SK-N-SH (cell line): ENCODE results near the gene POLR3H. TPM values are rescaled to one million over a fixed set of nuclear protein-coding genes. Genes with fewer than 3 reads are reported as not detected.

Experiments
- CTCF ChIA-PET: fragments of 300-600, 350-600 bp; formaldehyde crosslinking; extraction: SDS; loops from one replicate; lab custom pipeline; 2021; lab: Yijun Ruan, JAX
- POLR2A ChIA-PET: fragments of 350-600 bp; sonication (Branson Sonifier 250); formaldehyde crosslinking; extraction: SDS; loops from one replicate; lab custom pipeline; 2020; ENCODE audit warnings: antibody characterized with exemption, inconsistent platforms; lab: Yijun Ruan, JAX
- DNase-seq: peaks from one replicate; pipeline ENCODE4 v3.0.0; 2012
- H2AFZ ChIP-seq: fragments of 200-600 bp; sonication (generic); 2 replicates; pipeline ENCODE4 v1.8.1; 2016; ENCODE audit warnings: antibody characterized with exemption, mild to moderate bottlenecking, low read depth
- H3F3A ChIP-seq: fragments of 200-600 bp; sonication (generic); replicated peaks from 2 replicates; pipeline ENCODE3; 2016; ENCODE audit warnings: antibody characterized with exemption, mild to moderate bottlenecking; ENCODE audit not compliant: insufficient read depth
- H3K27ac ChIP-seq, 2 experiments: fragments of 200-500 bp in 1 of 2; fragments of 200-600 bp in 1 of 2; sonication (Bioruptor generic) in 1 of 2; sonication (generic), shearing (Covaris generic) in 1 of 2; 2 replicates each; pipeline versions ENCODE4 v1.5.1 to v1.6.1; 2014 to 2016; ENCODE audit warnings: low read depth in 2 of 2, inconsistent platforms in 1 of 2, low read length in 1 of 2, mild to moderate bottlenecking in 1 of 2, mixed read lengths in 1 of 2
- H3K27me3 ChIP-seq: fragments of 200-600 bp; sonication (generic), shearing (Covaris generic); 2 replicates; pipeline ENCODE4 v1.6.1; 2016; ENCODE audit warnings: mixed run types; ENCODE audit not compliant: insufficient read depth
- H3K36me3 ChIP-seq, 2 experiments: fragments of 200-500 bp in 1 of 2; fragments of 200-600 bp in 1 of 2; sonication (Bioruptor generic) in 1 of 2; sonication (generic) in 1 of 2; replicated peaks in 1 of 2; 2 replicates each; pipeline versions ENCODE3 to v1.5.1; 2014 to 2016; ENCODE audit warnings: low read length in 1 of 2, mild to moderate bottlenecking in 1 of 2; ENCODE audit not compliant: insufficient read depth in 2 of 2, control insufficient read depth in 1 of 2
- H3K4me1 ChIP-seq, 2 experiments: fragments of 200-500 bp in 1 of 2; fragments of 200-600 bp in 1 of 2; sonication (Bioruptor generic) in 1 of 2; sonication (generic), shearing (Covaris generic) in 1 of 2; 2 replicates each; pipeline versions ENCODE4 v1.5.1 to v1.6.1; 2014 to 2016; ENCODE audit warnings: low read depth in 1 of 2, low read length in 1 of 2, mixed run types in 1 of 2; ENCODE audit not compliant: insufficient read depth in 2 of 2, control insufficient read depth in 1 of 2
- H3K4me2 ChIP-seq: fragments of 200-600 bp; sonication (generic), shearing (Covaris generic); 2 replicates; pipeline ENCODE4 v1.6.1; 2017; ENCODE audit warnings: mixed run types
- H3K4me3 ChIP-seq, 2 experiments: fragments of 200-500 bp in 1 of 2; fragments of 200-600 bp in 1 of 2; sonication (Bioruptor generic) in 1 of 2; sonication (generic), shearing (Covaris generic) in 1 of 2; 2 replicates each; pipeline versions ENCODE4 v1.5.1 to v1.8.1; 2014 to 2016; ENCODE audit warnings: low read depth in 2 of 2, inconsistent platforms in 1 of 2, low read length in 1 of 2, mild to moderate bottlenecking in 1 of 2, mixed read lengths in 1 of 2, moderate library complexity in 1 of 2
- H3K79me2 ChIP-seq: fragments of 200-600 bp; sonication (generic); 2 replicates; pipeline ENCODE4 v1.8.1; 2017; ENCODE audit warnings: mild to moderate bottlenecking; ENCODE audit not compliant: insufficient read depth
- H3K9ac ChIP-seq: fragments of 200-600 bp; sonication (generic); 2 replicates; pipeline ENCODE4 v1.6.1; 2017; ENCODE audit warnings: mixed run types
- H3K9me2 ChIP-seq: fragments of 200-600 bp; sonication (generic); 2 replicates; pipeline ENCODE4 v1.6.1; 2017; ENCODE audit warnings: mixed run types
- H3K9me3 ChIP-seq: fragments of 200-600 bp; sonication (generic); 2 replicates; pipeline ENCODE4 v1.6.1; 2017; ENCODE audit warnings: mixed run types, mild to moderate bottlenecking, moderate library complexity
- H4K20me1 ChIP-seq: fragments of 200-600 bp; sonication (generic); 2 replicates; pipeline ENCODE4 v1.6.1; 2017; ENCODE audit warnings: mild to moderate bottlenecking, mixed run types; ENCODE audit not compliant: insufficient read depth
- CHD2 ChIP-seq: fragments of 150-350 bp; IDR thresholded peaks from 2 replicates; pipeline ENCODE4 v1.6.1; 2018; ENCODE audit warnings: low read length; ENCODE audit not compliant: partially characterized antibody
- FOXJ3 ChIP-seq: sonication (generic); formaldehyde crosslinking; IDR thresholded peaks from 2 replicates; pipeline ENCODE4 v1.5.1; 2020; ENCODE audit warnings: mild to moderate bottlenecking, missing genetic modification reagents
- GATA2 ChIP-seq: sonication (generic); formaldehyde crosslinking; IDR thresholded peaks from 2 replicates; pipeline ENCODE4 v1.5.0; 2020; ENCODE audit warnings: mild to moderate bottlenecking, missing genetic modification reagents
- MEF2A ChIP-seq: IDR thresholded peaks from 2 replicates; pipeline ENCODE4 v1.4.0; 2012; ENCODE audit warnings: low read depth, borderline replicate concordance
- NFIC ChIP-seq: IDR thresholded peaks from 2 replicates; pipeline ENCODE4 v1.4.0; 2012; ENCODE audit warnings: borderline replicate concordance
- NRF1 ChIP-seq: IDR thresholded peaks from 2 replicates; pipeline ENCODE4 v1.6.1; 2012; ENCODE audit warnings: low read depth, mild to moderate bottlenecking, low read length
- POLR2AphosphoS5 ChIP-seq: IDR thresholded peaks from 2 replicates; pipeline ENCODE4 v1.6.1; 2012; ENCODE audit warnings: low read depth, low read length
- RAD21 ChIP-seq: IDR thresholded peaks from 2 replicates; pipeline ENCODE4 v1.6.1; 2012; ENCODE audit warnings: mild to moderate bottlenecking, low read length
- RCOR1 ChIP-seq: fragments of 150-350 bp; IDR thresholded peaks from 2 replicates; pipeline ENCODE4 v1.6.1; 2017; ENCODE audit warnings: antibody characterized with exemption, low read length
- RFX5 ChIP-seq: IDR thresholded peaks from 2 replicates; pipeline ENCODE4 v1.6.1; 2012; ENCODE audit warnings: mild to moderate bottlenecking, improper control_type of control experiment, low read length
- RXRA ChIP-seq: IDR thresholded peaks from 2 replicates; pipeline ENCODE4 v1.4.0; 2012; ENCODE audit warnings: low read depth, mild to moderate bottlenecking, borderline replicate concordance
- TAF1 ChIP-seq: IDR thresholded peaks from 2 replicates; pipeline ENCODE4 v1.6.1; 2012; ENCODE audit warnings: low read depth, mild to moderate bottlenecking, low read length, moderate library complexity, borderline replicate concordance
- TCF12 ChIP-seq: IDR thresholded peaks from 2 replicates; pipeline ENCODE4 v1.4.0; 2012
- TEAD4 ChIP-seq: IDR thresholded peaks from 2 replicates; pipeline ENCODE4 v1.4.0; 2012; ENCODE audit warnings: mild to moderate bottlenecking, borderline replicate concordance; ENCODE audit not compliant: insufficient read depth
- YY1 ChIP-seq: IDR thresholded peaks from 2 replicates; pipeline ENCODE4 v1.4.0; 2012; ENCODE audit warnings: low read depth, mild to moderate bottlenecking
- WGBS: methylation state at CpG from one replicate; pipeline ENCODE4 v1.1.6; 2017; ENCODE audit warnings: low lambda C conversion rate; 5-methylcytosine and 5-hydroxymethylcytosine counted together
- polyA plus RNA-seq, 3 experiments: library from polyadenylated mRNA; depleted of rRNA; stranded (reverse); fragments of >200 nt; gene quantifications; 2 replicates each; pipeline ENCODE4 v1.2.3, GENCODE V29; 2012
- TF ChIP-seq, protein P1 (sequence below): fragments of 150-350 bp; IDR thresholded peaks from 2 replicates; pipeline ENCODE4 v1.6.1; 2017; ENCODE audit warnings: antibody characterized with exemption, low read length, low read depth, borderline replicate concordance
- TF ChIP-seq, protein P2 (sequence below): IDR thresholded peaks from 2 replicates; pipeline ENCODE4 v1.6.1; 2012; ENCODE audit warnings: mild to moderate bottlenecking, low read depth, low read length, moderate library complexity
- TF ChIP-seq, protein P3 (sequence below): IDR thresholded peaks from 2 replicates; pipeline ENCODE4 v1.4.0; 2012; ENCODE audit warnings: low read depth
- TF ChIP-seq, protein P4 (sequence below): fragments of 200-600 bp; sonication (generic); IDR thresholded peaks from 2 replicates; pipeline ENCODE4 v1.6.1; 2017; ENCODE audit warnings: antibody characterized with exemption, mild to moderate bottlenecking, moderate library complexity
- TF ChIP-seq, protein P5 (sequence below): fragments of 150-350 bp; IDR thresholded peaks from 2 replicates; pipeline ENCODE4 v1.6.1; 2016; ENCODE audit warnings: mild to moderate bottlenecking, low read depth, low read length

POLR3H gene
- polyA plus RNA-seq, 1 of the 3 experiments (the other 2 are of a cell fraction): 22.9 TPM

DNA sequence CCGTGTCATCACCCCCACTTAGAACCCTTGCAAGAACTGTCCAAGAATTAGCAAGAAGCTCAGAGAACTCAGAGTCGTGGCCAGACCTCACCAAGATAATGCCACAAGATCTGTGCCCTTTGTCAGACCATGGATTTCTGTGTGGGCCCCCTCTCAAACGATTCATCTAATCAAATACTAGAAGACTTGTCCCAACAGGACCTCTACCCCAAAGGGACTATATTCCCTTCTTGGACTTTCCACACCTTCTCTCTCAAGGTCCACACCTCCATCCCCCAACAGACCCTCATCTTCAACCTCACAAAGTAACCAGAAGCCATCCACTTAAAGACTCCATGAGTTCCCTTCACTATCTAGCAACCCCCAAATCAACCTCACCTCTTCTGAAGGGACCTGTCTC is 2.8 kb downstream of the POLR3H start:
- Histone ChIP-seq H3K79me2 (peaks cover 50% of the 10 kb centered on the region), H2AFZ (no peak overlapping the region), H3K36me3 (no peaks in the 10 kb centered on the region), H4K20me1 (peaks cover 18% of the 10 kb centered on the region; the same call in 1 of the 2 replicates), H3K4me3 (no peak overlapping the region), H3K9me3 (no peaks in the 10 kb centered on the region), H3K9ac (no peak overlapping the region), H3F3A (no peaks in the 10 kb centered on the region), H3K4me1 (peaks cover 4 to 8% of the 10 kb centered on the region in 2 experiments; a peak in 2 of 4 replicates), H3K27ac (no peak overlapping the region), H3K9me2 (no peaks in the 10 kb centered on the region), H3K27me3 (no peaks in the 10 kb centered on the region), H3K4me2 (no peak overlapping the region)
- no peak for DNase-seq
- ChIA-PET POLR2A (no interaction called here), CTCF (interaction anchor here (0.6 to 2.2 kb wide), 3 partner anchors 9 to 56 kb away, joined by 3 to 12 read pairs (median 3); partner anchors contain the start of gene CSDC2)
- WGBS: 79% methylated on average over 3 of the region's 3 CpGs
- TF ChIP-seq MEF2A (no peak), RCOR1 (no peak), FOXJ3 (no peak), NRF1 (no peak), RXRA (no peak), TEAD4 (no peak), POLR2AphosphoS5 (no peak), TCF12 (no peak), GATA2 (no peak), CHD2 (no peak), TAF1 (no peak), YY1 (no peak), NFIC (no peak), RAD21 (no peak), RFX5 (no peak)
- TF ChIP-seq, protein P1, sequence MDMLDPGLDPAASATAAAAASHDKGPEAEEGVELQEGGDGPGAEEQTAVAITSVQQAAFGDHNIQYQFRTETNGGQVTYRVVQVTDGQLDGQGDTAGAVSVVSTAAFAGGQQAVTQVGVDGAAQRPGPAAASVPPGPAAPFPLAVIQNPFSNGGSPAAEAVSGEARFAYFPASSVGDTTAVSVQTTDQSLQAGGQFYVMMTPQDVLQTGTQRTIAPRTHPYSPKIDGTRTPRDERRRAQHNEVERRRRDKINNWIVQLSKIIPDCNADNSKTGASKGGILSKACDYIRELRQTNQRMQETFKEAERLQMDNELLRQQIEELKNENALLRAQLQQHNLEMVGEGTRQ: no peak
- TF ChIP-seq, protein P2, sequence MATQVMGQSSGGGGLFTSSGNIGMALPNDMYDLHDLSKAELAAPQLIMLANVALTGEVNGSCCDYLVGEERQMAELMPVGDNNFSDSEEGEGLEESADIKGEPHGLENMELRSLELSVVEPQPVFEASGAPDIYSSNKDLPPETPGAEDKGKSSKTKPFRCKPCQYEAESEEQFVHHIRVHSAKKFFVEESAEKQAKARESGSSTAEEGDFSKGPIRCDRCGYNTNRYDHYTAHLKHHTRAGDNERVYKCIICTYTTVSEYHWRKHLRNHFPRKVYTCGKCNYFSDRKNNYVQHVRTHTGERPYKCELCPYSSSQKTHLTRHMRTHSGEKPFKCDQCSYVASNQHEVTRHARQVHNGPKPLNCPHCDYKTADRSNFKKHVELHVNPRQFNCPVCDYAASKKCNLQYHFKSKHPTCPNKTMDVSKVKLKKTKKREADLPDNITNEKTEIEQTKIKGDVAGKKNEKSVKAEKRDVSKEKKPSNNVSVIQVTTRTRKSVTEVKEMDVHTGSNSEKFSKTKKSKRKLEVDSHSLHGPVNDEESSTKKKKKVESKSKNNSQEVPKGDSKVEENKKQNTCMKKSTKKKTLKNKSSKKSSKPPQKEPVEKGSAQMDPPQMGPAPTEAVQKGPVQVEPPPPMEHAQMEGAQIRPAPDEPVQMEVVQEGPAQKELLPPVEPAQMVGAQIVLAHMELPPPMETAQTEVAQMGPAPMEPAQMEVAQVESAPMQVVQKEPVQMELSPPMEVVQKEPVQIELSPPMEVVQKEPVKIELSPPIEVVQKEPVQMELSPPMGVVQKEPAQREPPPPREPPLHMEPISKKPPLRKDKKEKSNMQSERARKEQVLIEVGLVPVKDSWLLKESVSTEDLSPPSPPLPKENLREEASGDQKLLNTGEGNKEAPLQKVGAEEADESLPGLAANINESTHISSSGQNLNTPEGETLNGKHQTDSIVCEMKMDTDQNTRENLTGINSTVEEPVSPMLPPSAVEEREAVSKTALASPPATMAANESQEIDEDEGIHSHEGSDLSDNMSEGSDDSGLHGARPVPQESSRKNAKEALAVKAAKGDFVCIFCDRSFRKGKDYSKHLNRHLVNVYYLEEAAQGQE: no peak
- TF ChIP-seq, protein P3, sequence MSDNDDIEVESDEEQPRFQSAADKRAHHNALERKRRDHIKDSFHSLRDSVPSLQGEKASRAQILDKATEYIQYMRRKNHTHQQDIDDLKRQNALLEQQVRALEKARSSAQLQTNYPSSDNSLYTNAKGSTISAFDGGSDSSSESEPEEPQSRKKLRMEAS: no peak
- TF ChIP-seq, protein P4, sequence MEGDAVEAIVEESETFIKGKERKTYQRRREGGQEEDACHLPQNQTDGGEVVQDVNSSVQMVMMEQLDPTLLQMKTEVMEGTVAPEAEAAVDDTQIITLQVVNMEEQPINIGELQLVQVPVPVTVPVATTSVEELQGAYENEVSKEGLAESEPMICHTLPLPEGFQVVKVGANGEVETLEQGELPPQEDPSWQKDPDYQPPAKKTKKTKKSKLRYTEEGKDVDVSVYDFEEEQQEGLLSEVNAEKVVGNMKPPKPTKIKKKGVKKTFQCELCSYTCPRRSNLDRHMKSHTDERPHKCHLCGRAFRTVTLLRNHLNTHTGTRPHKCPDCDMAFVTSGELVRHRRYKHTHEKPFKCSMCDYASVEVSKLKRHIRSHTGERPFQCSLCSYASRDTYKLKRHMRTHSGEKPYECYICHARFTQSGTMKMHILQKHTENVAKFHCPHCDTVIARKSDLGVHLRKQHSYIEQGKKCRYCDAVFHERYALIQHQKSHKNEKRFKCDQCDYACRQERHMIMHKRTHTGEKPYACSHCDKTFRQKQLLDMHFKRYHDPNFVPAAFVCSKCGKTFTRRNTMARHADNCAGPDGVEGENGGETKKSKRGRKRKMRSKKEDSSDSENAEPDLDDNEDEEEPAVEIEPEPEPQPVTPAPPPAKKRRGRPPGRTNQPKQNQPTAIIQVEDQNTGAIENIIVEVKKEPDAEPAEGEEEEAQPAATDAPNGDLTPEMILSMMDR: no peak
- TF ChIP-seq, protein P5, sequence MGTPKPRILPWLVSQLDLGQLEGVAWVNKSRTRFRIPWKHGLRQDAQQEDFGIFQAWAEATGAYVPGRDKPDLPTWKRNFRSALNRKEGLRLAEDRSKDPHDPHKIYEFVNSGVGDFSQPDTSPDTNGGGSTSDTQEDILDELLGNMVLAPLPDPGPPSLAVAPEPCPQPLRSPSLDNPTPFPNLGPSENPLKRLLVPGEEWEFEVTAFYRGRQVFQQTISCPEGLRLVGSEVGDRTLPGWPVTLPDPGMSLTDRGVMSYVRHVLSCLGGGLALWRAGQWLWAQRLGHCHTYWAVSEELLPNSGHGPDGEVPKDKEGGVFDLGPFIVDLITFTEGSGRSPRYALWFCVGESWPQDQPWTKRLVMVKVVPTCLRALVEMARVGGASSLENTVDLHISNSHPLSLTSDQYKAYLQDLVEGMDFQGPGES: no peak
- TF ChIP-seq, all 33 proteins: peak for 0
